ENCODE data around the gene CNIH4. TPM values are rescaled to one million over a fixed set of nuclear protein-coding genes. Genes with fewer than 3 reads are reported as not detected.

The CNIH4 gene
- total and polyA plus RNA-seq, 4 donors: 11.9 to 40.2 (median 29.2) TPM

DNA sequence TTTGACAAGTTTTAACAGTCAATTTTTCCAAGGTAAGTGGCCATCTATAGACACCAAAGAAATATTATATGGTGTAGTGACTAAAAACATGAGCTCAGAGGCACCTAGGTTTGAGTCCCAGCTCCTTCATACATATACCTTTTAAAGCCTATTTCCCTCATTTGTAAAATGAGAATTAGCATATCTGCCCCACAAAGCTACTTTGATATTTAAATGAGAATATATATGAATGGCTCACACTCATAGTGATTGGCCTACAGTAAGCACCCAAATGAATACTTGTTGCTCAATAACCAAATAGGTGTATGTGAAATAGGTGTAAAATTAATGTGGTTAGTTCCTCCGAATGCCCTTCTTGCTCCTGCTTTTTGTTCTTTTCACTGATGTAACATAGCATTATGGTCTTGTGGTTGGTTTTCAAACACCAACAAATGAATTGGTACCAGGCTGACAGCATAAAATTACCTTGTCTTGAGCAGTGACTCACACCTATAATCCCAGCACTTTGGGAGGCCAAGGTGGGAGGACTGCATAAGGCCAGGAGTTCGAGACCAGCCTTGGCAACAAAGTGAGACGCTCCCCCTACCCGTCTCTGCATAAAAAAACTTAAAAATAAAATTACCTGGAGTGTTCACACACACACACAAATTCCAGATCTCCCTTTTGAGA lies 25.3 kb downstream of the CNIH4 start (continued):
- no peak for TF ChIP-seq REST (IDR thresholded peaks at IDR 0.05)
- no peak for TF ChIP-seq FOXA1 (IDR thresholded peaks at IDR 0.05)
- no peak for TF ChIP-seq TAF1 (conservative IDR thresholded peaks at IDR 0.05)
- no peak for TF ChIP-seq RAD21 (IDR thresholded peaks at IDR 0.05)
- no peak for TF ChIP-seq FOXA2 (IDR thresholded peaks at IDR 0.05)
- no peak for TF ChIP-seq YY1 (IDR thresholded peaks at IDR 0.05)
- no peak for TF ChIP-seq RXRA (IDR thresholded peaks at IDR 0.05)

GRCh38 chr1:224383218-224383617 lies 26.5 kb downstream of the CNIH4 start:
- no peak overlapping the region for H3K9ac ChIP-seq (ENCODE audit: low read depth in 1 of 2, low read length in 2 of 2)
- no peaks in the 10 kb centered on the region for H3K4me1 ChIP-seq (ENCODE audit: control insufficient read depth in 4 of 4, insufficient read depth in 4 of 4, low read length in 3 of 4)
- 85% methylated on average over 3 of the region's 3 CpGs for WGBS

More at GRCh38 chr1:224383218-224383617, 26.5 kb downstream of the CNIH4 start:
- no peaks in the 10 kb centered on the region for H3K9me3 ChIP-seq (ENCODE audit: control insufficient read depth in 4 of 4, low read length in 3 of 4)
- H3K4me3 ChIP-seq (ENCODE audit: low read depth in 1 of 3, low read length in 3 of 3): no peak overlapping the region
- TF ChIP-seq RAD21 (IDR thresholded peaks at IDR 0.05): no peak
- TF ChIP-seq, protein P1, sequence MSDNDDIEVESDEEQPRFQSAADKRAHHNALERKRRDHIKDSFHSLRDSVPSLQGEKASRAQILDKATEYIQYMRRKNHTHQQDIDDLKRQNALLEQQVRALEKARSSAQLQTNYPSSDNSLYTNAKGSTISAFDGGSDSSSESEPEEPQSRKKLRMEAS (IDR thresholded peaks at IDR 0.05): no peak
- no peak for TF ChIP-seq CTCF (IDR thresholded peaks at IDR 0.05; ENCODE audit: low read depth, low read length, missing input control)
- no peak for TF ChIP-seq GABPA (IDR thresholded peaks at IDR 0.05 in 1 of 2, conservative IDR thresholded peaks at IDR 0.05 in 1 of 2)
- no peak for TF ChIP-seq NR2F2 (IDR thresholded peaks at IDR 0.05)
- no peak for TF ChIP-seq SP1 (IDR thresholded peaks at IDR 0.05)
- TF ChIP-seq FOXA2 (IDR thresholded peaks at IDR 0.05): no peak
- TF ChIP-seq REST (IDR thresholded peaks at IDR 0.05): no peak
- no peak for TF ChIP-seq YY1 (IDR thresholded peaks at IDR 0.05)
- no peaks in the 10 kb centered on the region for H3K27me3 ChIP-seq (ENCODE audit: control insufficient read depth in 4 of 4, insufficient read depth in 4 of 4, low read length in 3 of 4)
- DNase-seq (ENCODE audit: low spot score): no peak
- peaks cover 1 to 13% (median 8%) of the 10 kb centered on the region in 4 donors for H3K36me3 ChIP-seq (ENCODE audit: control insufficient read depth in 4 of 4, insufficient read depth in 3 of 4, low read depth in 1 of 4, low read length in 3 of 4)
- H3K27ac ChIP-seq (ENCODE audit: low read depth in 1 of 2, low read length in 2 of 2): no peak overlapping the region
